UCSD-AML1 (cell line): ENCODE results near the gene CCDC78.

Source experiments
- DNase-seq: peaks from one replicate; lab custom pipeline; 2025; ENCODE audit not compliant: unreplicated experiment; lab: John Stamatoyannopoulos, UW

The CCDC78 gene

GRCh38 chr16:725041-725376, 1.2 kb downstream of the CCDC78 start:
- DNase-seq: no peak

- DNase-seq: no peak
Measured at GRCh38 chr16:724188-725040, 1.8 kb downstream of the CCDC78 start.

- no peak for DNase-seq
Measured at GRCh38 chr16:723695-724094, 2.5 kb downstream of the CCDC78 start.

- no peak for DNase-seq
Measured at GRCh38 chr16:722835-723633, 3.2 kb downstream of the CCDC78 start.

GRCh38 chr16:721765-722540, 4.3 kb downstream of the CCDC78 start:
- no peak for DNase-seq

GRCh38 chr16:720990-721764, 5.1 kb downstream of the CCDC78 start, which contains the start of gene ANTKMT:
Gene ANTKMT, plus strand, starts transcription at chr16:721146. Its CDS starts 129 bp downstream, at chr16:721275.
- peak; percentile 85 for DNase-seq

GRCh38 chr16:720447-720989, 5.7 kb downstream of the CCDC78 start:
- DNase-seq: peak; percentile 79

- peak; percentile 64 for DNase-seq
Measured at GRCh38 chr16:719815-720446, 6.3 kb downstream of the CCDC78 start.

GRCh38 chr16:718922-719321, 7.3 kb downstream of the CCDC78 start:
- DNase-seq: no peak

- no peak for DNase-seq
Measured at GRCh38 chr16:718389-718788, 7.9 kb downstream of the CCDC78 start.

GRCh38 chr16:717450-718245, 8.6 kb downstream of the CCDC78 start:
- DNase-seq: no peak

GRCh38 chr16:716768-717325, 9.4 kb downstream of the CCDC78 start:
- DNase-seq: no peak

GRCh38 chr16:716200-716568, 10.1 kb downstream of the CCDC78 start:
- no peak for DNase-seq

GRCh38 chr16:715477-716199, 10.6 kb downstream of the CCDC78 start:
- DNase-seq: peak; percentile 43

- DNase-seq: peak; percentile 88
Measured at GRCh38 chr16:714558-715476, 11.4 kb downstream of the CCDC78 start, which contains the start of gene METRN. Gene METRN, plus strand, starts transcription at chr16:715118. Its CDS starts 172 bp downstream, at chr16:715290.

GRCh38 chr16:714079-714478, 12.2 kb downstream of the CCDC78 start:
- DNase-seq: peak; percentile 27

- DNase-seq: peak; percentile 63
Measured at GRCh38 chr16:712740-713250, 13.4 kb downstream of the CCDC78 start.
